Kidney tubule cell (primary cell): ENCODE data around the gene WDR90.

ENCODE experiments used
- DNase-seq: peaks from one replicate; pipeline ENCODE4 v3.0.0-alpha.2; 2018; ENCODE audit warnings: low spot score

The WDR90 gene

DNA sequence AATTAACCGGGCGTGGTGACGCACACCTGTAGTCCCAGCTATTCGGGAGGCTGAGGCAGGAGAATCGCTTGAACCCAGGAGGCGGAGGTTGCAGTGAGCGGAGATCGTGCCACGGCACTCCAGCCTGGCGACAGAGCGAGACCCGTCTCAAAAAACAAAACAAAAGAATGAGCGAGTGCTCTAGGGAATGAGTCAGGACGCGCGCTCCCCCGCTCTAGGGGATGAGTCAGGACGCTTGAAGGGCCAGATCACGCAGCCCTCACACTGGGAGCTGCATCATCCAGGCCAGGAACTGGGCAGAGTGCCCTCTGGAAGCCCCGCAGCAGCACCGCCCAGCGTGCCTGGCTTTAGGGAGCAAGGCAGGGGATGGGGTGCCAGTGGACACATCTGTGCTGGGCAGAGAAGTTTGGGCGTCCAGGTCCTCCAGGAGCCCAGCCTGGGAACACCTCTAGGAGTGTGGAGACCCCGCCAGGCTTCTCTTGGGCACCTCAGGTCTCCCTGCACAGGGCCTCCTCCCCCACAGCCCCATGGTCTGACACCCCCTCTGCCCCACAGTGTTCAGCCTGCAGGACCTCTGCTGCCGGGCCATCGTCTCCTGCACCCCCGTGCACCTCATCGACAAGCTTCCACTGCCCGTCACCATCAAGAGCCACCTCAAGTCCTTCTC lies 22.2 kb upstream of the WDR90 start:
- peak; percentile 93 for DNase-seq

DNA sequence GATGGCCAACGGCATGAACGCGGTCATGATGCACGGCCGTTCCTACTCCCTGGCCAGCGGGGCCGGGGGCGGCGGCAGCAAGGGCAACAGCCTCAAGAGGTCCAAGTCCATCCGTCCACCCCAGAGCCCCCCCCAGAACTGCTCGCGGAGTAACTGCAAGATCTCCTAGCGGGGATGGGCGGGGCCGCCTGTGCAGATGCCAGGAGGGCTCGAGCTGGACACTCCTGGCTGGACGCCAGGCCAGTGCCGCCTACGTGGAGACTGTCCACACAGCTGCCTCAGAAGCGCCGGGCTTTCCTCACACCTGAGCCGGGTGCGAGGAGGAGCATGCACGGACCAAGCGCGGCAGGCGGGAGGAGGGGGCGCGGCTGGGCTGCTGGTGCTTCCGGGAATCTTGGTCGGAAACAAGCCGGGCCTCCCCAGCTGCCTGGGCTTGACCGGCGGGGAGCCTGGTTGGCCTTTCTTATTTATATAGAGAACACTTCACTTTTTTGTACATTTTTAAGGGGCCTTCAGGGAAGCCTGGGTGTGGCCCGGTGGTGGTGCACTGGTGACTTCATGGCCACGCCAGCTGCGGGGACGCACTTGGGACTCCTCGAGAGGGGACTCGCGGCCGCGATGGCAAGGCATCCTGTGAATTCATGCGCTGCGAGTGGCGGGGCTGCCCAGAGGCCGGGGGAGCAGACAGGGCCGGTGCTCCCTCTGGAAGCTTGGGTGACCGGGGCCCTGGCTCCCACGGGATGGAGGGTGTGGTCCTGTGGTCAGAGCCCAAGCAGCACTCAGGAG lies 21.5 kb upstream of the WDR90 start:
- DNase-seq: peak; percentile 75

DNA sequence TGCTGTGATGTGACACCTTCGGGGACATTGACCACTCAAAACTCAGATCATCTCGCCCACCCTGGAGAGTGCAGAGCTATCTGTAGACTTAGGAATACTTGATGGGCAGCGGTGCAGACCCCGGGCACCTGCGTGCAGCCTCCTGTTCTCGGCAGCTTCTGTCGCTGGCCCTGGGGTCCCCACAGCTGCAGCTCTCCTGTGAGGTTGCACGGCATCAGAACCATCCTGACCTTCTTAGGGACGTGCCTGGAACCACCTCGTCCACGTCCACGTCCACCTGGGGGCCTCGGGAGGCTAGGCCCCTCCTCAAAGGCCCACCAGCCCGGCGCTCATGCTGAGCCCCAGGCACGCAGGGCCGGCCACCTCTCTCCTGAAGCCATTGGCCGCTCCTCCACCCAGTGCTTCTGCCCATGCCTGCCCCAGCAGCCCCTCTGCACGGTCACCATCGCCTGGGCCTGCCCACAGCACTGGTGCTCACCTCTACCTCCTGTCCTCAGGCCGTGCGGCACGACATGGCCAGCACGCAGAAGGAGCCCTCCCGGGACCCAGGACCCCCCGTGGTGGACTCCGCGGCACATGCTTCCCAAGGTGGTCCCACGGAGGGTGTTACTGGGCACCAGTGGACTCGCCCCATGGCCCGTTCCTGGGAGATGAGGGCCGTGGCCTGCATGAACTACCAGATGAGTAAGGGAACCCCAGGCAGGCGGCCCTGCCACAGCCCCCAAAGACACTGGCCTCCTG lies 20.7 kb upstream of the WDR90 start:
- no peak for DNase-seq

DNA sequence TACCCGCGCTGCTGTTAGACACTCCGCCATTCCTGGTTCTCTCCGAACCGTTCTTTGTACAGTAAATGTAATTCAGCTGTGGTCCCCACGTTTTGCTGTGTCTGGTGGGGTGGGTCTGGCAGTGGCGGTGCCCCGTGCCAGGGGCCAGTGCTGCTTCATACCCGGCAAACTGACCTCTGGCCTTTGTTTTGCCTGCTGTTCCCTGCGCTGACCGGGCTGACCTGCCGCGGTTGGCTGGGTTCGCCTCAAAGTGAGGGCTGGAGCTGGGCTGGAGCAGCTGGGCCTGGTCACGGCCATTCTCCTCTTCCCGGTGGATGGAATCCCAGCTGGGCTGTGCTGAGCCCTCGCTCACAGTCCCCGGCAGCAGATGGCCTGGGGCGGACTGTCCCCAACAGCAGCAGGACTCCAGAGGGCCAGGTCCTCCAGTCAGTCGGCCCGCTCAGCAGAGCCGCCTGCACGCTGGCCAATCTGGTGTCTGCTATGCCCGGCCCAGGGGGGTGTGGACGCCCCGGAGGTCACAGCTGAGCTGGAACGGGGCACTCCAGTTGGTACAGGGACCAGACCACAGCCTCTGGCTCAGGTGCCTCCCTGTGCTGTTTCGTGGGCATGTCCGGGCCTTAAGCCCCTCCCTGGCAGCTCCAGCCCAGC lies 19.9 kb upstream of the WDR90 start:
- DNase-seq: no peak

DNA sequence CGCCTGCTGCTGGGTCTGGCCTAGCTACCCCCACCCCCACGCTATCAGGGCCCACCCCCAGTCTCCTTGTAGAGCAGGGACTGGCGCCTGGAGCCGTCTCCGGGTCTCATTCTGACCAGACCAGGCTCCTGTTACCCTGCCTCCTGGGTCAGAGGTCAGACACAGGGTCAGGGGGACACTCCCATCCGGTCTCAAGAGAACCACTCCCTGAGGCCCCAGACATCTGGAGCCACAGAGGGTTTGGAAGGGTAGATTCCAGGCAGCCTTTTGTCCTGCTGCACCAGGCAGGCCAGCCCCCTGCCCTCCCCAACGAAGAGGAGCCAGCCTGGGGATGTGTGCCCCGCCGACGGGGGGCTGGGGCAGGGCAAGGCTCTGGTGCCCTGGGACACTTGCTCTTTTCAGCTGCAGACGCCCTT lies 19.3 kb upstream of the WDR90 start:
- DNase-seq: no peak

DNA sequence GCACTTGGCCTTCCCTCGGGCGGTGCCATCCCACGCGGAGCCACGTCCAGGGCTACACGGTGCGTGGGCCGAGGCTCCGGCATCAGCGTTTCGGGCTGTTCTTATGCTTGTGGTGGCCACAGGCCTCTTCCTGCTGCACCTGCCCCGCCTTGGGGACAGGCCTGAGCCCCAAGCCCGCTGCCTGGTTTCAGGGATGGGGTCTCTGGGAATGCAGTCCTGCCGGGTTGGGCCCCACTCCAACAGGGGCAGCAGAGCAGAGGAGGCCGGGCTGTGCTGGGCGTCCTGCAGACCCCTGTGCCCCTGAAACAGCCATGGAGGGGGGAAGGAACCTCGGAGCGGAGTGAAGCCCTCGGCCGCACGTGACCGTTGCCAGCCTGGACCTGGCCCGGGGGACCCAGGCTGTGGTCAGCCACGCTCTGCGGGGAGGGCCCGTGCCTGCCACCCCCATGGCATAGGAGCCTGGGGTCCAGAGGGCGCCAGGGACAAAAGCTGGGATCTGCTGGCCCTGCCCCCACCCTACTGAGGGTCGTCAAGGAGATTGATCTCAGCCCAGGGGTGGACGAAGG lies 18.8 kb upstream of the WDR90 start:
- no peak for DNase-seq

DNA sequence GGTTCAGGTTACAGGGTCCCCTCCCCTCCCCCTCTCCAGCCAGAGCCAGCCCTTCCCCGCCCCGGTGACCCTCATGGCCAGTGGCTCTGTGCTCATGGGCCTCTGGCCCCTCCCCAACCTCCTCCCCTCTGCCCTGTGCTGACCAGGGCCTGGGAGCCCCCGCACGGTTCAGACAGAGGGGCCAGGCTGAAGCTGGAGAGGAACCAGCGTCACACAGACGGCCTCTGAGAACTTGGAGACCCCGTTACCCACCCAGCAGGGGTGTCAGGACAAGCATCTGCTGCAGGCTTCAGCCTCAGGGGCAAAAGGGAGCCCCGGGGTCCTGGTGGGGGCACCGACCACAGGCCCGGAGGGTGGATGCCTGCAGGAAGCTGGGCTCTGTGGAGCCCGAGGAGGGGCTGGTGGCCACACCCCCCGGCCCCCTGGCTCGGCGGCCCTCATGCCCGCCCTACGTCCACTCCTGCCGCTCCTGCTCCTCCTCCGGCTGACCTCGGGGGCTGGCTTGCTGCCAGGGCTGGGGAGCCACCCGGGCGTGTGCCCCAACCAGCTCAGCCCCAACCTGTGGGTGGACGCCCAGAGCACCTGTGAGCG lies 18.3 kb upstream of the WDR90 start, which contains the start of gene WFIKKN1:
Gene WFIKKN1, plus strand, starts transcription at position 171 of the 591 bp plus-strand sequence. Its CDS starts 269 bp downstream, at position 440.
- peak; percentile 41 for DNase-seq

DNA sequence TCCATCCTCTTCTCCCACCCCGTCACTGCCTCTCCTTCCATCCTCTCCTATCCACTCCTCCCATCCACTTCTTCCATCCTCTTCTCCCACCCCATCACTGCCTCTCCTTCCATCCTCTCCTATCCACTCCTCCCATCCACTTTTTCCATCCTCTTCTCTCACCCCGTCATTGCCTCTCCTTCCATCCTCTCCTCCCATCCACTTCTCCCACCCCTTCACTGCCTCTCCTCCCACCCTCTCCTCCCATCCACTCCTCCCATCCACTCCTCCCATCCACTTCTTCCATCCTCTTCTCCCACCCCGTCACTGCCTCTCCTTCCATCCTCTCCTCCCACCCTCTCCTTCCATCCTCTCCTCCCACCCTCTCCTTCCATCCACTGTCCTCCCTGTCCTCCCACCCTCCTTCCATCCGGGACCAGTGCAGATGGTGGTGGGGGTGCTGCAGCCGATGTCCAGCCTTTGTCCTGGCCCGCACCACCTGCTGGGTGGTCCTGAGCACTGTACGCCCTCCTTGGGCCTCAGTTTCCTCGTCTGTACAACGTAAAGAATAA lies 17.3 kb upstream of the WDR90 start:
- no peak for DNase-seq

DNA sequence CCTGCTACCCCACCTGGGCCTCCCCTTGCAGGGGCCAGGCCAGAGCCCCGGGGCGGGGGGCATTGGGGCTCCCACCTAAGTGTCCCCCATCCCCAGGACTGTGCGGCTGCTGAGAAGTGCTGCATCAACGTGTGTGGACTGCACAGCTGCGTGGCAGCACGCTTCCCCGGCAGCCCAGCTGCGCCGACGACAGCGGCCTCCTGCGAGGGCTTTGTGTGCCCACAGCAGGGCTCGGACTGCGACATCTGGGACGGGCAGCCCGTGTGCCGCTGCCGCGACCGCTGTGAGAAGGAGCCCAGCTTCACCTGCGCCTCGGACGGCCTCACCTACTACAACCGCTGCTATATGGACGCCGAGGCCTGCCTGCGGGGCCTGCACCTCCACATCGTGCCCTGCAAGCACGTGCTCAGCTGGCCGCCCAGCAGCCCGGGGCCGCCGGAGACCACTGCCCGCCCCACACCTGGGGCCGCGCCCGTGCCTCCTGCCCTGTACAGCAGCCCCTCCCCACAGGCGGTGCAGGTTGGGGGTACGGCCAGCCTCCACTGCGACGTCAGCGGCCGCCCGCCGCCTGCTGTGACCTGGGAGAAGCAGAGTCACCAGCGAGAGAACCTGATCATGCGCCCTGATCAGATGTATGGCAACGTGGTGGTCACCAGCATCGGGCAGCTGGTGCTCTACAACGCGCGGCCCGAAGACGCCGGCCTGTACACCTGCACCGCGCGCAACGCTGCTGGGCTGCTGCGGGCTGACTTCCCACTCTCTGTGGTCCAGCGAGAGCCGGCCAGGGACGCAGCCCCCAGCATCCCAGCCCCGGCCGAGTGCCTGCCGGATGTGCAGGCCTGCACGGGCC lies 16.5 kb upstream of the WDR90 start:
- no peak for DNase-seq

DNA sequence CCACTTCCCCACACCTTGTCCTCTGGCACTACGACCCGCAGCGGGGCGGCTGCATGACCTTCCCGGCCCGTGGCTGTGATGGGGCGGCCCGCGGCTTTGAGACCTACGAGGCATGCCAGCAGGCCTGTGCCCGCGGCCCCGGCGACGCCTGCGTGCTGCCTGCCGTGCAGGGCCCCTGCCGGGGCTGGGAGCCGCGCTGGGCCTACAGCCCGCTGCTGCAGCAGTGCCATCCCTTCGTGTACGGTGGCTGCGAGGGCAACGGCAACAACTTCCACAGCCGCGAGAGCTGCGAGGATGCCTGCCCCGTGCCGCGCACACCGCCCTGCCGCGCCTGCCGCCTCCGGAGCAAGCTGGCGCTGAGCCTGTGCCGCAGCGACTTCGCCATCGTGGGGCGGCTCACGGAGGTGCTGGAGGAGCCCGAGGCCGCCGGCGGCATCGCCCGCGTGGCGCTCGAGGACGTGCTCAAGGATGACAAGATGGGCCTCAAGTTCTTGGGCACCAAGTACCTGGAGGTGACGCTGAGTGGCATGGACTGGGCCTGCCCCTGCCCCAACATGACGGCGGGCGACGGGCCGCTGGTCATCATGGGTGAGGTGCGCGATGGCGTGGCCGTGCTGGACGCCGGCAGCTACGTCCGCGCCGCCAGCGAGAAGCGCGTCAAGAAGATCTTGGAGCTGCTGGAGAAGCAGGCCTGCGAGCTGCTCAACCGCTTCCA lies 15.7 kb upstream of the WDR90 start:
- DNase-seq: no peak

DNA sequence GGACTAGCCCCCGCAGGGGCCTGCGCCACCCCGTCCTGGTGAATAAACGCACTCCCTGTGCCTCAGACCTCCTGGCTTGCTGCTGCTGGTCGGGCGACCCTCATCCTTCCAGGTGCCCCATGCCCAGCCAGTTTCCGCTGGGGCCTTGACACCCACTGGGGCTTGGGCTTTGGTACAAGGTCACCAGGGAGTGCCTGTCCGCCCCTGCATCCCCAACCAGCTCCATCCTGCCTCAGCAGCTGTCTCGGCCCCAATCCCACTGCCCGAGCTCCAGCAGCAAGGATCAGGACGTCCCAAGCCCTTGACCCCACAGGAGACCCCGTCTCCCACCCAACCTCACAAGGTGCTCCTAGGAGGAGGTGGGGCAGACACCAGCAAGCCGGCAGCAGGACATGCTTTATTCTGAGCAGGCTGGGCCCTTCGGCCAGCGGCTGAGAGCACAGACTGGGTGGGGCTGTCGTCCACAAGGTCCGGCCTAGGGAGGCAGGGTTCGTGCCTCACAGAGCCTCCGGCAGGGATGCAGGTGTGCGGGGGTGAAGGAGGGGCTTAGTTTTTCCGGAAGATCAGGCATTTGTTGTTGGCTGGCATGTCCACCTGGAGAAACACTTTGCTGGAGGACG lies 15.0 kb upstream of the WDR90 start:
- DNase-seq: no peak

DNA sequence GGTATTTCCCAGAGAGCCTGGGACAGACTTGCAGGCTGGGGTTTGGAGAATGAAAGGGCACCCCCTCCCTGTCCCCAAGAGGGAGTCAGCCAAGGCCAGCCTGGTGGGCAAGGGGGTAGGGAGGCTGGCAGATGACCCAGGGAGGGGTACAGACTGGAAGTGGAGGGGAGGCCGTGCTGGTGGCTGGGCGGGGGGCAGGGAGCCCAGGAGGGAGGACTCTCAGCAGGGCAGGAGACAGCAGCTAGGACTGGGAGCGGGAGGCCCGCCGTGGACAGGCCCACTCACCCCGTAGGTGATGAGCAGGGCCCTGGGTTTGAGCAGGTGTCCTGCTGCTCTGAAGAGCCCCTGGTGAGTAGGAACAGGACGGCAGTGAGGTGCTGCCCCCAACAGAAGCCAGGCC lies 14.2 kb upstream of the WDR90 start:
- DNase-seq: no peak

DNA sequence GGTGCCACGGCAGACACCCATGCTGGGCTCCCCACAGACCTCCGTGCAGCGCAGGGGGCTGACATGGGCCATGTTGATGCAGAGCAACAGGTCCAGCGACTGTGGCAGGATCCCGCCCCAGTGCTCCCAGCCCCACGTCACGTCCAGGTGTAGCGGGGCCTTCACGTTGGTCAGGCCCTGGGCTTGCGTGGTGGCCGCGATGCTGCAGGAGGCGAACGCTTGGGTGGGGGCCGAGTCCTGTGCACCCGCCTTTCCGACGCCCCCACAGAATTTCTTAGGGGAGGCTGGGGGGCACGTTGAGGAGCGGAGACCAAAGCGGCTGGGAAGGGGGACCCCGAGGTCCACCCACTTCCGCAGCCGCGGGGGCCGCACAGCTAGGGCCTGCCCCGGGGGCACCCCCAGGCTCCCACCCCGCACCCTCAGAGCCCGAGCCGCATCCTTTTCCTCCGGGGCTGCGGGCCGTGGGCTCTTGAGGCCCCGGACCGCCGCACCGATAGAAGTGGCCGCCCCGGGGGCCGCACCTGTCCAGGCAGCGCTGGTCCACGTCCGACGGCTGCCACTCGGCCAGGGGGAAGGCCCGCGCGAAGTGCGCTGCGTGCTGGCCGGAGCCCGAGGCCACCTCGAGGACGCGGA lies 13.5 kb upstream of the WDR90 start:
- no peak for DNase-seq

DNA sequence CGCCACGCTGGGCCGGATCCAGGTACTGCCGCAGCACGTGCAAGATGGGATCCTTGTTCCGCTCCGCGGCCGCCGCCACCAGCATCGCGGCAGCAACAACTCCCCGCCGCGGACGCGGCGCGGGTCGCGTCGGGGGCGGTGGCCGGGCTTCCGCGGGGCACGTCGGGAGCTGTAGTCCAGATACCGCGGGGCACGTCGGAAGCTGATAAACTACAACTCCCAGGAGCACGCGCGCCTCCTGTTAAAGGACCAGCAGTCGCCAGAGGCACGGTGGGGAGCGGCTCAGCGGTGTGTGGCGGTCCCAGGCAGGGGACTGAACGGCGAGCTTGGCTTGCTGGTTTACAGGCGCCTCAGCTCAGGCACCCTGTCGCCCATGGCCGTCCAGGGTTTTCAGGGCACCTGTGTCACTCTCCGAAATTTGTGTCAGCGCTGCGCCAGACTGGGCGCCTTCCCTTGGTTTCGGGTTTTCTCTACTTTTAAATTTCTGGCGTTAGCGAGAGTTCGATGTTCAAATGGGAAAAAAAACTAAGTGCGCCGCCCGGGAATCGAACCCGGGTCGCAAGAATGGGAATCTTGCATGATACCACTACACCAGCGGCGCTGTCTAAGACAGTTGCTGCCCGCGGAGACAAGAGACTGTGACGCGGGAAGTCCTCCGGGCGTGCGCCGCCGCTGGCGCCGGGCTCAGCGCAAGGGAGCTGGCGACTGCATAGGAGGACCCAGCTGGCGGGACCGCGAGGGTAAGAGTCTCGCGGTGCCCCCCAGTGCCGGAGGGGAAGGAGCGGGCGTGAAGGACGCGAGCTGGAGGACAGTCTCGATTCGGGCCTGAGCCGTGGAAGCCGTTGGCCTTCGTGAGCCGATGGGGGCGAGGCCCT lies 12.7 kb upstream of the WDR90 start, which contains the start of gene METTL26:
Gene METTL26, minus strand, starts transcription at position 100 of the 875 bp plus-strand sequence. Its CDS starts 15 bp downstream, at position 85.
- DNase-seq: peak; percentile 95

DNA sequence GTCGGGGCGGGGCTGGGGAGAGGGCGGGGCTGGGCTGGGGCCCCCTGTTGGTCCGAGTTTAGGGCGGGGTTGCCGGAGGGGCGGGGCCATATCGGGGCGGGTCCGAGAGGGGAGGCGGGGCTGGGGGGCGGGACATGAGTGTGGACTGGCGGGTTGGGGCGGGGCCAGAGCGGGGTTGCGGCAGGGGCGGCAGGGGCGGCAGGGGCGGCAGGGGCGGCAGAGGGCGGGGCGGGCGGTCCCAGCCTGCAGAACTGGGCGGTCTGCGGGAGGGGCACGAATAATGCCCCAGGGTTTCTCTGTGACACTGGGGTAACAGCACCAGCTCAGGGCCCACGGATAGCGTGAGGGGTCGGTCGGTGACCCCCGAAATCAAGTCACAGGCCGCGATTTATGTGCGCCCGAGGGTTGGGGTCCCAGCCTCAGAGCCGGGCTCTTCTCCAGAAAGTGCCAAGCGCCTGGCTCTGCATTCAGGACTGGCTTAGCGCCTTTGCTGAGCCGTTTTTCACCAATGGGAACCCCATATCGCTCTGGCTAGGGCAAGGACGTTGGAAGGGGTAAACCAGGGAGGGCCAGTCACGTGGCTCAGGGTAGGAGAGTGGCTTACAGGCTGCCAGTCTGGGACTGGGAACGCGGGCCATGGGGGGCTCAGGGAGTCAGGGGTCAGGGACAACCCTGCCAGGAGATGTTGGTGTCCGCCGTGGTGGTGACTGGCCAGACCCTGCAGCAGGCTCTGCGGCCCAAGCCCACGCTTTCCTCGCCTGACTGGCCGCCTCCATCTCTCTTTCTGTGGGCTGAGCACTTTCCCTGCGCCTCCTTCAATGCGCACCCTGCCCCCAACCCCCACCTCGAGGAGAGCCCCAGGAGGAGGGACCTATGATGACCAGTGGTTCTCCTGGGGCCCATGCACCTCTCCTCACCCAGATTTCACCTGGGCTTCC lies 11.8 kb upstream of the WDR90 start:
- DNase-seq: peak; percentile 84

DNA sequence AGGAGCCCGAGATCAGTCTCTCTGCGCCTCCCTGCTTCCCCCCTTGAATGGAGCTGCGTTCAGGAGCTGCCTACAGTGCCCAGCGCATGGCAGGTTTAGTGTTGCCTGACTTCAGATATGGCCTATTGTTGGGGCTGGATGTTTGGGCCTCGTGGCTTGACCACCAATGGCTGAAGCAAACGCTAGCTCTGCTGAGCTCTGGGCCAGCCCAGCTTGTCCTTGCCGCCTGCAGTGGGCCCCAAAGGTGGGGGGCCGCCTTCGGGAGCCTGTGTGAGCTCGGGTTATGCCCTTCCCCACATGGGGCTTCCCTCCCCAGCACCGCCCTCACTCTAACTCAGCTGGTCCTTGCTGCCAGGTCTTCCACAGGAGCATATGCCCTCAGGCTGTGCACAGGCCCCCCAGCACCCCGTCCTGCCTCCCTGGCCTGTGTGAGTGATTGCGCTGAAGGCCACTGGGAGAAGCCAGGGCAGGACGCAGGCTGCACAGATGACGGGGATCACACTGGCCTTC lies 11.1 kb upstream of the WDR90 start:
- DNase-seq: no peak
